OCI-LY1 (cell line): ENCODE results near the gene PCNT.

ENCODE experiments used
- H2AFZ ChIP-seq: fragments of 200-600 bp; sonication (generic), shearing (Covaris generic); 2 replicates; pipeline ENCODE4 v1.6.0; 2014; ENCODE audit warnings: antibody characterized with exemption, mild to moderate bottlenecking, low read length
- H3F3A ChIP-seq: fragments of 200-600 bp; sonication (generic), shearing (Covaris generic); 2 replicates; pipeline ENCODE4 v1.6.0; 2014; ENCODE audit warnings: mild to moderate bottlenecking, antibody characterized with exemption, low read length, moderate library complexity; ENCODE audit not compliant: insufficient read depth
- H3K27ac ChIP-seq: fragments of 200-600 bp; sonication (generic); 2 replicates; pipeline ENCODE4 v1.5.1; 2014; ENCODE audit warnings: low read length, mixed run types, mild to moderate bottlenecking, low read depth; ENCODE audit not compliant: poor library complexity, severe bottlenecking
- H3K27me3 ChIP-seq: fragments of 200-600 bp; sonication (generic); 2 replicates; pipeline ENCODE4 v1.6.0; 2014; ENCODE audit warnings: antibody characterized with exemption, mild to moderate bottlenecking, low read length, moderate library complexity; ENCODE audit not compliant: insufficient read depth
- H3K36me3 ChIP-seq: fragments of 200-600 bp; sonication (generic); 2 replicates; pipeline ENCODE4 v1.6.1; 2014; ENCODE audit warnings: mild to moderate bottlenecking, antibody characterized with exemption, low read length, moderate library complexity, mixed read lengths; ENCODE audit not compliant: insufficient read depth
- H3K4me1 ChIP-seq: fragments of 200-600 bp; sonication (generic); 2 replicates; pipeline ENCODE4 v1.5.1; 2014; ENCODE audit warnings: mild to moderate bottlenecking, low read length, moderate library complexity; ENCODE audit not compliant: insufficient read depth, severe bottlenecking
- H3K4me2 ChIP-seq: fragments of 200-600 bp; sonication (generic), shearing (Covaris generic); 2 replicates; pipeline ENCODE4 v1.6.1; 2014; ENCODE audit warnings: low read length
- H3K4me3 ChIP-seq: fragments of 200-600 bp; sonication (generic); 2 replicates; pipeline ENCODE4 v1.5.1; 2014; ENCODE audit warnings: low read length, low read depth, mild to moderate bottlenecking, mixed read lengths; ENCODE audit not compliant: poor library complexity, severe bottlenecking
- H3K79me2 ChIP-seq: fragments of 200-600 bp; shearing (Covaris generic); 2 replicates; pipeline ENCODE4 v1.6.1; 2016; ENCODE audit warnings: mixed run types, low read length, mixed read lengths; ENCODE audit not compliant: insufficient read depth
- H3K9ac ChIP-seq: fragments of 200-600 bp; sonication (generic), shearing (Covaris generic); 2 replicates; pipeline ENCODE4 v1.6.1; 2014; ENCODE audit warnings: mild to moderate bottlenecking, low read length, mixed read lengths
- H3K9me2 ChIP-seq: fragments of 200-600 bp; sonication (generic), shearing (Covaris generic); 2 replicates; pipeline ENCODE4 v1.6.1; 2014; ENCODE audit warnings: low read depth, mild to moderate bottlenecking, low read length, mixed read lengths
- H3K9me3 ChIP-seq: fragments of 200-600 bp; shearing (Covaris generic); 2 replicates; pipeline ENCODE4 v1.6.1; 2014; ENCODE audit warnings: low read length, mixed read lengths
- H4K20me1 ChIP-seq: fragments of 200-600 bp; sonication (generic), shearing (Covaris generic); 2 replicates; pipeline ENCODE4 v1.6.0; 2016; ENCODE audit warnings: mild to moderate bottlenecking, low read length; ENCODE audit not compliant: insufficient read depth
- CTCF ChIP-seq: fragments of 200-600 bp; sonication (generic), shearing (Covaris generic); IDR thresholded peaks from 2 replicates; pipeline ENCODE4 v1.5.1; 2017; ENCODE audit warnings: mild to moderate bottlenecking, antibody characterized with exemption, low read length, moderate library complexity, mixed read lengths
- EZH2 ChIP-seq: fragments of 200-600 bp; sonication (generic), shearing (Covaris generic); IDR thresholded peaks from 2 replicates; pipeline ENCODE4 v1.8.0; 2017; ENCODE audit warnings: borderline replicate concordance, mixed run types, mild to moderate bottlenecking, antibody characterized with exemption, low read length, moderate library complexity, mixed read lengths

The PCNT gene

DNA sequence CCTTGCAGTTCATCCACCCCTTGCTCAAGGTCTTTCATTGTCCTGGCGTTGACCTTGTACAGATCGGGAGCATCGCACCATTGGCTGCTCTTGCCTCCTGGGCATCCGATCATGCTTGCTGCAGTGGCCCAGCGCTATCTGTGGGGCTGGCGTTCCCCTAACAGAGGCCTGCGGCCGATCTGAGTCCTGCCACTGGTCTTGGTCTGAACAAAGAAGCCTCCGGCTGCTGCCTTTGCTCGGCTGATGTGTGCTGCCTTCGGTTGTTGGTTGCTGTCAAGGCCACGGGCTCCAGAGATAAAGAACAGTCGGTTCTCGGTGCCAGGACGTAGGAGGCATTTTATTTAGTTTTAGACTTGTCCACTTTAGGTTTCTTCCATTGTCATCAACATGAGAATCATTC, 39.0 kb downstream of the PCNT start:
- Histone ChIP-seq H3K36me3 (peaks cover 68% of the 10 kb centered on the region), H2AFZ (no peak overlapping the region), H3F3A (no peaks in the 10 kb centered on the region), H3K4me2 (no peak overlapping the region), H3K9me3 (no peaks in the 10 kb centered on the region), H3K4me1 (no peaks in the 10 kb centered on the region), H3K9me2 (no peaks in the 10 kb centered on the region), H3K27ac (no peak overlapping the region), H3K9ac (no peak overlapping the region), H3K27me3 (no peaks in the 10 kb centered on the region), H4K20me1 (no peaks in the 10 kb centered on the region), H3K79me2 (no peaks in the 10 kb centered on the region), H3K4me3 (no peak overlapping the region)
- TF ChIP-seq CTCF (no peak), EZH2 (no peak)

- Histone ChIP-seq H4K20me1 (no peaks in the 10 kb centered on the region), H2AFZ (no peak overlapping the region), H3F3A (no peaks in the 10 kb centered on the region), H3K9me3 (no peaks in the 10 kb centered on the region), H3K4me3 (no peak overlapping the region), H3K9ac (no peak overlapping the region), H3K9me2 (no peaks in the 10 kb centered on the region), H3K36me3 (peaks cover 69% of the 10 kb centered on the region), H3K79me2 (no peaks in the 10 kb centered on the region), H3K27me3 (no peaks in the 10 kb centered on the region), H3K4me1 (peaks cover 3% of the 10 kb centered on the region), H3K27ac (no peak overlapping the region), H3K4me2 (no peak overlapping the region)
- no peak for TF ChIP-seq CTCF
- TF ChIP-seq EZH2 = no peak
These were observed 39.7 kb downstream of the PCNT start for GRCh38 chr21:46363698-46364097.

- peaks cover 5% of the 10 kb centered on the region for H3K4me1 ChIP-seq
- no peaks in the 10 kb centered on the region for H3K9me3 ChIP-seq
- H3K36me3 ChIP-seq = peaks cover 69% of the 10 kb centered on the region
- TF ChIP-seq CTCF (no peak), EZH2 (no peak)
- no peaks in the 10 kb centered on the region for H3K79me2 ChIP-seq
- H3K27me3 ChIP-seq = no peaks in the 10 kb centered on the region
- no peak overlapping the region for H2AFZ ChIP-seq
- H3K9me2 ChIP-seq = no peaks in the 10 kb centered on the region
- no peak overlapping the region for H3K4me3 ChIP-seq
- H3K4me2 ChIP-seq = no peak overlapping the region
- H3F3A ChIP-seq = no peaks in the 10 kb centered on the region
- no peak overlapping the region for H3K27ac ChIP-seq
- no peaks in the 10 kb centered on the region for H4K20me1 ChIP-seq
- H3K9ac ChIP-seq = no peak overlapping the region
These were observed 42.1 kb downstream of the PCNT start for GRCh38 chr21:46366091-46366490.
